ENCODE results near the gene WDR27.

DNA sequence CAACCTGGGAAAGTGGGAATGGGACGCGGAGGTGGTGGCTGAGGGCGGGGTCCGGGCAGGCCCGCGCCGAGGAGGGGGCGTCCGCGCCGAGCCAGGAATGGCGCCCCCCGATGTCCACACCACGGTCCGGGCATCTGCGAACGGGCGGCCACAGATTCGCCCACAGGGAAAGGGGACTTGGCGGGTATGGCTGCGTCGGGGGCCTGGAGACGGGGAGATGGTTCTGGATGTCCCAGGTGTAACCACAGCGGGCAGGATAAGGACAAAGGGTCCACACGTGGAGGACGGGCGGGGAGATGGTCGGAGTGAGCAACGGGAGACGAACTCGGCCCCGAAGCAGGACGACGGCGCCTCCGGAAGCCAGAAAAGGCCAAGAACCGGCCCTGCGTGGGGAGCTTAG lies 124.6 kb downstream of the WDR27 start:
- no peak for TF ChIP-seq TAF1 (IDR thresholded peaks at IDR 0.05; ENCODE audit: borderline replicate concordance, insufficient read depth, low read length)
- TF ChIP-seq, protein P1, sequence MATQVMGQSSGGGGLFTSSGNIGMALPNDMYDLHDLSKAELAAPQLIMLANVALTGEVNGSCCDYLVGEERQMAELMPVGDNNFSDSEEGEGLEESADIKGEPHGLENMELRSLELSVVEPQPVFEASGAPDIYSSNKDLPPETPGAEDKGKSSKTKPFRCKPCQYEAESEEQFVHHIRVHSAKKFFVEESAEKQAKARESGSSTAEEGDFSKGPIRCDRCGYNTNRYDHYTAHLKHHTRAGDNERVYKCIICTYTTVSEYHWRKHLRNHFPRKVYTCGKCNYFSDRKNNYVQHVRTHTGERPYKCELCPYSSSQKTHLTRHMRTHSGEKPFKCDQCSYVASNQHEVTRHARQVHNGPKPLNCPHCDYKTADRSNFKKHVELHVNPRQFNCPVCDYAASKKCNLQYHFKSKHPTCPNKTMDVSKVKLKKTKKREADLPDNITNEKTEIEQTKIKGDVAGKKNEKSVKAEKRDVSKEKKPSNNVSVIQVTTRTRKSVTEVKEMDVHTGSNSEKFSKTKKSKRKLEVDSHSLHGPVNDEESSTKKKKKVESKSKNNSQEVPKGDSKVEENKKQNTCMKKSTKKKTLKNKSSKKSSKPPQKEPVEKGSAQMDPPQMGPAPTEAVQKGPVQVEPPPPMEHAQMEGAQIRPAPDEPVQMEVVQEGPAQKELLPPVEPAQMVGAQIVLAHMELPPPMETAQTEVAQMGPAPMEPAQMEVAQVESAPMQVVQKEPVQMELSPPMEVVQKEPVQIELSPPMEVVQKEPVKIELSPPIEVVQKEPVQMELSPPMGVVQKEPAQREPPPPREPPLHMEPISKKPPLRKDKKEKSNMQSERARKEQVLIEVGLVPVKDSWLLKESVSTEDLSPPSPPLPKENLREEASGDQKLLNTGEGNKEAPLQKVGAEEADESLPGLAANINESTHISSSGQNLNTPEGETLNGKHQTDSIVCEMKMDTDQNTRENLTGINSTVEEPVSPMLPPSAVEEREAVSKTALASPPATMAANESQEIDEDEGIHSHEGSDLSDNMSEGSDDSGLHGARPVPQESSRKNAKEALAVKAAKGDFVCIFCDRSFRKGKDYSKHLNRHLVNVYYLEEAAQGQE (IDR thresholded peaks at IDR 0.05; ENCODE audit: insufficient read depth in 1 of 2, low read depth in 2 of 2, low read length in 2 of 2): no peak
- TF ChIP-seq POLR2AphosphoS5 (IDR thresholded peaks at IDR 0.05; ENCODE audit: low read depth, low read length): no peak
- no peak for TF ChIP-seq SIN3A (IDR thresholded peaks at IDR 0.05; ENCODE audit: borderline replicate concordance, insufficient read depth, low read length)
